Upper lobe of left lung (tissue), 6 donors: ENCODE data around the gene TPPP. TPM values are rescaled to one million over a fixed set of nuclear protein-coding genes. Genes with fewer than 3 reads are reported as not detected.

ENCODE experiments used
- ATAC-seq, 2 donors: fragments of 200-7000 bp; cut with Tn5 transposase; one replicate each; pipeline ENCODE4 v1.9.1; 2022; ENCODE audit warnings: mild to moderate bottlenecking in 2 of 2, moderate library complexity in 2 of 2; ENCODE audit not compliant: low FRiP score in 2 of 2
- DNase-seq, 2 donors: peaks; one replicate each; pipeline ENCODE4 v3.0.0-alpha.2; 2019 to 2020
- H3K27ac ChIP-seq, 4 donors: fragments of 200-600 bp; sonication (generic); one replicate each; pipeline ENCODE4 v1.5.1; 2016 to 2019
- H3K27me3 ChIP-seq, 4 donors: fragments of 200-600 bp; sonication (generic); one replicate each; pipeline ENCODE4 v1.5.1; 2017 to 2019
- H3K36me3 ChIP-seq, 4 donors: fragments of 200-600 bp; sonication (generic); one replicate each; pipeline ENCODE4 v1.5.1; 2016 to 2019
- H3K4me1 ChIP-seq, 4 donors: fragments of 200-600 bp; sonication (generic); one replicate each; pipeline ENCODE4 v1.5.1; 2018 to 2019
- H3K4me3 ChIP-seq, 4 donors: fragments of 200-600 bp; sonication (generic); one replicate each; pipeline ENCODE4 v1.5.1; 2017 to 2019; ENCODE audit warnings: mild to moderate bottlenecking in 2 of 4, moderate library complexity in 1 of 4
- H3K9me3 ChIP-seq, 4 donors: fragments of 200-600 bp; sonication (generic); one replicate each; pipeline ENCODE4 v1.5.1; 2018 to 2019
- EP300 ChIP-seq, 4 donors: sonication (generic); formaldehyde crosslinking; IDR thresholded peaks; one replicate each; pipeline ENCODE4 v1.5.1; 2017; ENCODE audit warnings: antibody characterized with exemption in 4 of 4, control low read depth in 2 of 4
- POLR2A ChIP-seq, 4 donors: fragments of 450-650 bp; IDR thresholded peaks; one replicate each; pipeline ENCODE4 v1.5.1; 2016 to 2017; ENCODE audit warnings: antibody characterized with exemption in 4 of 4, mild to moderate bottlenecking in 2 of 4
- POLR2AphosphoS5 ChIP-seq, 2 donors: sonication (generic); formaldehyde crosslinking; IDR thresholded peaks; one replicate each; pipeline ENCODE4 v1.5.1; 2017; ENCODE audit warnings: antibody characterized with exemption in 2 of 2
- WGBS, 2 donors: methylation state at CpG; one replicate each; pipeline ENCODE4 v1.1.5; 2017 to 2018; 5-methylcytosine and 5-hydroxymethylcytosine counted together
- total RNA-seq, 6 donors: library from RNA; depleted of rRNA in 4 of 6; stranded (reverse); fragments of >200 nt in 4 of 6; gene quantifications; one replicate each; pipeline versions ENCODE4 v1.1.0 to v1.2.1, GENCODE V29; 2016 to 2021
- TF ChIP-seq, protein P1 (sequence below), 6 experiments: fragments of 450-650 bp in 4 of 6; fragments of 200-600 bp in 2 of 6; sonication (generic) in 2 of 6; IDR thresholded peaks; one replicate each; pipeline ENCODE4 v1.5.1; 2016 to 2019; ENCODE audit warnings: antibody characterized with exemption in 6 of 6
- donor health status: DM: no; HTN: no; CAD: no; lungs with moderate emphysema.
- donor health status: DM: no; HTN: yes; CAD: no; lungs with severe emphysema.

The TPPP gene
- total RNA-seq, 6 donors from 2014 or later, result 14.3 to 42.7 (median 19.1) TPM

DNA sequence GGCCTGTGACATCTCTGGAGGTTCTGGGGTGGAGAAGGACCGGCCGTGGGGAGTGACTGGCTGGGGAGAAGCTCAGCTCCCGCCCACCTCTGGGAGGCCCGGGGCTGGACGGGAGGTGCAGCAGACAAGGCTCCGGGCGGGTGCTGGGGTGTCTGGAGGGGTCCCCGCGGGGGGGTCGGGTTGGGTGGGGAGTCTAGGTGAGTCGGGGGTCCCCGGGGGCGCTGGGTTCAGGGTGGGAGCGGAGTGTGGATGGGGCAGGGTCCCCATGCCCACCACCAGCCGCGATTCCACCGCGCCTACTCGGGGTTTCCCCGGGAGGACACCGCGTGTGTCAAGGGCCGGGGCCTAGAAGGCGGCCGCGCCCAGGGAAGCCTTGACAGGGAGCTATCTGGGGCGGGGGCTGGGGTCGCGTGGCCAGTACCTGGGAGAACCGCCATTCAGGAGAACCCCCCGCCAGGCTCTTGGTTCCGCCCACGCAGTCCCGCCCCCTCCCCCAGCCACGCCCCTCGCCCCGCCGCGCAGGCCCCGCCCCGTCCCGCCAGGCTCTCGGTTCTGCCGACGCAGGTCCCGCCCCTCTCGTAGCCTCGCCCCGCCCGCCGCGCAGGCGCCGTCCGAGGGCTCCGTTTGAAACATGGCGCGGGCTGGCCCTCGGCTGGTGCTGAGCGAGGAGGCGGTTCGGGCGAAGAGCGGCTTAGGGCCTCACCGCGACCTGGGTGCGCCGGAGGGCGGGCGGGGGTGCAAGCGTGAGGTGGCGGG lies 81.2 kb downstream of the TPPP start, which contains the start of gene CEP72:
TSS of gene CEP72 (plus strand) at position 610 of the 756 bp plus-strand sequence. CDS start at position 632, 22 bp downstream.
- Histone ChIP-seq H3K27ac (peak within 1 kb of the TSS in 3 of 4 donors; percentile 50 to 70 (median 57)), H3K36me3 (no peaks in the 10 kb centered on the region), H3K27me3 (no peaks in the 10 kb centered on the region), H3K4me3 (peak within 1 kb of the TSS; percentile 20 to 95 (median 92)), H3K4me1 (peaks cover 9 to 24% (median 15%) of the 10 kb centered on the region in 4 donors), H3K9me3 (no peaks in the 10 kb centered on the region)
- peak; percentile 93 to 98 for ATAC-seq
- TF ChIP-seq POLR2A (IDR thresholded peaks at IDR 0.05), result peak in 1 of 4 donors; percentile 34
- peak in 1 of 2 donors; percentile 43 for TF ChIP-seq POLR2AphosphoS5 (IDR thresholded peaks at IDR 0.05)
- TF ChIP-seq, protein P1, sequence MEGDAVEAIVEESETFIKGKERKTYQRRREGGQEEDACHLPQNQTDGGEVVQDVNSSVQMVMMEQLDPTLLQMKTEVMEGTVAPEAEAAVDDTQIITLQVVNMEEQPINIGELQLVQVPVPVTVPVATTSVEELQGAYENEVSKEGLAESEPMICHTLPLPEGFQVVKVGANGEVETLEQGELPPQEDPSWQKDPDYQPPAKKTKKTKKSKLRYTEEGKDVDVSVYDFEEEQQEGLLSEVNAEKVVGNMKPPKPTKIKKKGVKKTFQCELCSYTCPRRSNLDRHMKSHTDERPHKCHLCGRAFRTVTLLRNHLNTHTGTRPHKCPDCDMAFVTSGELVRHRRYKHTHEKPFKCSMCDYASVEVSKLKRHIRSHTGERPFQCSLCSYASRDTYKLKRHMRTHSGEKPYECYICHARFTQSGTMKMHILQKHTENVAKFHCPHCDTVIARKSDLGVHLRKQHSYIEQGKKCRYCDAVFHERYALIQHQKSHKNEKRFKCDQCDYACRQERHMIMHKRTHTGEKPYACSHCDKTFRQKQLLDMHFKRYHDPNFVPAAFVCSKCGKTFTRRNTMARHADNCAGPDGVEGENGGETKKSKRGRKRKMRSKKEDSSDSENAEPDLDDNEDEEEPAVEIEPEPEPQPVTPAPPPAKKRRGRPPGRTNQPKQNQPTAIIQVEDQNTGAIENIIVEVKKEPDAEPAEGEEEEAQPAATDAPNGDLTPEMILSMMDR (IDR thresholded peaks at IDR 0.05), result no peak
- TF ChIP-seq EP300 (IDR thresholded peaks at IDR 0.05), result no peak
- 0% methylated on average over 4 of the region's 72 CpGs; no CpG with 5 or more reads in 1 of the 2 donors for WGBS, 2 donors
- DNase-seq, result peak; percentile 89 to 99

DNA sequence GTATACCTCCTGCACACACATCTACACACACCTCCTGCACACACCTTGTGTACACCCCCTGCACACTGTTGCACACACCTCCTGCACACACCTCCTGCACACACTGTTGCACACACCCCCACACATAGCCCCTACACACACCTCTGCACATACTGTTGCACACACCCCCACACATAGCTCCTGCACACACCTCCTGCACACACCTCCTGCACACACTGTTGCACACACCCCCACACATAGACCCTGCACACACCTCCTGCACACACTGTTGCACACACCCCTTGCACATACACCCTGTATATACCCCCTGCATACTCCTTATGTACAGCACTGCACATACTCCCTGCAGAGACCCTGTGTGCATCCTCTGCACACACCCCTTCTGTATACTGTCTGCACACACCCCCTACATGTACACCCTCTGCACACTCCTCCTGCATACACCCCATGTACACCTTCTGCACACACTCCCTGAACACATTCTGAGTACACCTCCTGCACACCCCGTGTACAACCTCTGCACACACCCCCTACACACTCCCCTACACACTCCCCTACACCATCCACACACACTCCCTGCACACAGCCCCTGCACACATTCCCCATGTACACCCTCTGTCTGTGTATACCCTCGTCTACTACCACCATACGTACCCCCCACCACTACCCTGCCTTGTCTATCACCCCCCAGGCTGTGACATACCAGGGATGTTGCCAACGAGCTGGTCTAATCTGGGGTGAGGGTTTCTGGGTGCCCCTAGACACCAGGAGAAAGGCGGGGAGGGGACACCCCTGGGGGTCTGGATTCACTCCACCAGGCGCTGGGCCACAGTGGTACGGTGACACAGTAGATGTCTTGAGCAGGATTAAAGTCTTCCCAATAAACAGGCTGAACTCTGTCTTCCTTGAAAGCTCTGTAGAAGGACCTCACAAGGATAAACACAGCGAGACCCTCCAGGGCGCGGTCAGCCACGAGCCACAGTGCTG lies 82.1 kb downstream of the TPPP start:
- TF ChIP-seq POLR2AphosphoS5 (IDR thresholded peaks at IDR 0.05), result no peak
- no peak for TF ChIP-seq EP300 (IDR thresholded peaks at IDR 0.05)
- TF ChIP-seq, protein P1 (IDR thresholded peaks at IDR 0.05), result no peak
- no peak for TF ChIP-seq POLR2A (IDR thresholded peaks at IDR 0.05)
- no peaks in the 10 kb centered on the region for H3K36me3 ChIP-seq
- WGBS, 2 donors, result 49 to 52% methylated on average over 10 to 11 of the region's 11 CpGs
- no peaks in the 10 kb centered on the region for H3K9me3 ChIP-seq
- H3K4me1 ChIP-seq, result peaks cover 9 to 24% (median 15%) of the 10 kb centered on the region in 4 donors
- H3K27ac ChIP-seq, result peak overlapping the region in 2 of 4 donors; percentile 50 to 70
- peak overlapping the region in 3 of 4 donors; percentile 90 to 95 (median 95) for H3K4me3 ChIP-seq
- ATAC-seq (peak in 1 of 2 donors; percentile 2), DNase-seq (no peak)
- no peaks in the 10 kb centered on the region for H3K27me3 ChIP-seq

DNA sequence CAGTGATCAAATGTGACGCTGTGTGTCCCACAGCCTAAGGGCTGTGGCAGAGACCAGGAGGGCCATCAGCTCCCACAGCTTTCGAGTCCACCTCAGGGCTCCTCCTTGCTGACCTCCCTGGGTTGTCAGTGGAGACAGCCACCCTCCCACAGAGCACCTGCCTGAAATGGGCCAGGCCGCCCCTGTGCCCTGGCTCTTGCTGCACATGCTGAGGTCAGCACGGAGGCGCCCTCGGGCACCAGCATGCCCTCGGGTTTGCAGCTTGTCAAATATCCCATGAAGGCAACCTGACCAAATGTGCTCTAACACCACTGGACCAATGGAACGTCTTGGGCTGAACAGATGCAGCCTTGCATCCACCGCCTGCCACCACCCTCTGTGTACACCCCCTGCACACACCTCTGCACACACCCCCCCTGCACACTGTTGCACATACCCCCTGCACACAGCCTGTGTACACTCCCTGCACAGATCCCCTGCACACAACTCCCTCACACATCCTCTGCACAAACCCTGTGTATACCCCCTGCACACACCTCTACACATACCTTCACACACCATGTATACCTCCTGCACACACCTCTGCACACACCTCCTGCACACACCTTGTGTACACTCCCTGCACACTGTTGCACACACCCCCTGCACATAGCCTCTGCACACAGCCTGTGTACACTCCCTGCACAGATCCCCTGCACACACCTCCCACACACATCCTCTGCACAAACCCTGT lies 83.0 kb downstream of the TPPP start:
- Histone ChIP-seq H3K27ac (no peak overlapping the region), H3K27me3 (no peaks in the 10 kb centered on the region), H3K9me3 (no peaks in the 10 kb centered on the region), H3K36me3 (no peaks in the 10 kb centered on the region), H3K4me1 (peaks cover 9 to 24% (median 15%) of the 10 kb centered on the region in 4 donors), H3K4me3 (no peak overlapping the region)
- ATAC-seq (no peak), DNase-seq (peak in 1 of 2 donors; percentile 58)
- 91 to 100% methylated on average over 4 to 9 of the region's 9 CpGs for WGBS, 2 donors
- TF ChIP-seq EP300 (IDR thresholded peaks at IDR 0.05) (no peak), POLR2A (IDR thresholded peaks at IDR 0.05) (no peak), POLR2AphosphoS5 (IDR thresholded peaks at IDR 0.05) (no peak)
- TF ChIP-seq, protein P1 (IDR thresholded peaks at IDR 0.05), result no peak

Other genes starting within 250 kb of the TPPP start
- gene SLC9A3, start 168.9 kb downstream of the TPPP start, total RNA-seq, result 1 to 10 TPM; 1.0 to 4.1 (median 1.9) TPM
- 10 to 100 TPM in 2 of 6 donors, 1 to 10 TPM in 4; 6.8 to 21.0 (median 9.4) TPM for gene CEP72, start 81.0 kb downstream of the TPPP start, total RNA-seq
- 10 to 100 TPM in 4 of 6 donors, 1 to 10 TPM in 2; 7.4 to 40.8 (median 13.1) TPM for gene ZDHHC11B, start 91.4 kb upstream of the TPPP start, total RNA-seq
- 10 to 100 TPM; 18.9 to 64.6 (median 27.5) TPM for gene ZDHHC11, start 157.6 kb upstream of the TPPP start, total RNA-seq
- gene BRD9, start 199.4 kb upstream of the TPPP start, total RNA-seq, result 100 to 1,000 TPM in 1 of 6 donors, 10 to 100 TPM in 5; 37.5 to 160 (median 42.3) TPM
- 1 to 10 TPM; 1.0 to 2.1 (median 1.5) TPM for gene TRIP13, start 199.5 kb upstream of the TPPP start, total RNA-seq